Left ventricle myocardium superior (tissue), 1 donor: ENCODE measurements around the gene CHRD. TPM values are rescaled to one million over a fixed set of nuclear protein-coding genes. Genes with fewer than 3 reads are reported as not detected.

Experiments
- ATAC-seq: fragments of 200-7000 bp; cut with Tn5 transposase; one replicate; pipeline ENCODE4 v1.9.1; 2020; ENCODE audit warnings: mild to moderate bottlenecking, moderate library complexity
- DNase-seq: peaks from one replicate; pipeline ENCODE4 v3.0.0-alpha.2; 2020
- intact Hi-C: fragments of 100-400 bp; cut with micrococcal nuclease; formaldehyde crosslinking; loops from one replicate; pipeline ENCODE4 v1.11.0; 2022
- total RNA-seq: library from RNA; stranded (reverse); fragmentation: NEBNext Ultra II Directional; extraction: Animal tissue kit (Norgen Biotek cat#: 25700); gene quantifications from one replicate; pipeline ENCODE4 v1.2.1, GENCODE V29; 2021
- donor health status: DM: no; HTN: yes; CAD: no; lungs with severe emphysema.

CHRD gene
- total RNA-seq, 1 donor from 2014 or later = 4.6 TPM

DNA sequence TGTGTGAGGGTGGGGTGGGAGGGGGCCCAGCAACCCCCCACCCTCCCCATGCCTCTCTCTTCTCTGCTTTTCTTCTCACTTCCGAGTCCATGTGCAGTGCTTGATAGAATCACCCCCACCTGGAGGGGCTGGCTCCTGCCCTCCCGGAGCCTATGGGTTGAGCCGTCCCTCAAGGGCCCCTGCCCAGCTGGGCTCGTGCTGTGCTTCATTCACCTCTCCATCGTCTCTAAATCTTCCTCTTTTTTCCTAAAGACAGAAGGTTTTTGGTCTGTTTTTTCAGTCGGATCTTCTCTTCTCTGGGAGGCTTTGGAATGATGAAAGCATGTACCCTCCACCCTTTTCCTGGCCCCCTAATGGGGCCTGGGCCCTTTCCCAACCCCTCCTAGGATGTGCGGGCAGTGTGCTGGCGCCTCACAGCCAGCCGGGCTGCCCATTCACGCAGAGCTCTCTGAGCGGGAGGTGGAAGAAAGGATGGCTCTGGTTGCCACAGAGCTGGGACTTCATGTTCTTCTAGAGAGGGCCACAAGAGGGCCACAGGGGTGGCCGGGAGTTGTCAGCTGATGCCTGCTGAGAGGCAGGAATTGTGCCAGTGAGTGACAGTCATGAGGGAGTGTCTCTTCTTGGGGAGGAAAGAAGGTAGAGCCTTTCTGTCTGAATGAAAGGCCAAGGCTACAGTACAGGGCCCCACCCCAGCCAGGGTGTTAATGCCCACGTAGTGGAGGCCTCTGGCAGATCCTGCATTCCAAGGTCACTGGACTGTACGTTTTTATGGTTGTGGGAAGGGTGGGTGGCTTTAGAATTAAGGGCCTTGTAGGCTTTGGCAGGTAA, 34.3 kb upstream of the CHRD start:
- DNase-seq = peak; percentile 75
- peak; percentile 84 for ATAC-seq
- intact Hi-C loops = no loop called here

DNA sequence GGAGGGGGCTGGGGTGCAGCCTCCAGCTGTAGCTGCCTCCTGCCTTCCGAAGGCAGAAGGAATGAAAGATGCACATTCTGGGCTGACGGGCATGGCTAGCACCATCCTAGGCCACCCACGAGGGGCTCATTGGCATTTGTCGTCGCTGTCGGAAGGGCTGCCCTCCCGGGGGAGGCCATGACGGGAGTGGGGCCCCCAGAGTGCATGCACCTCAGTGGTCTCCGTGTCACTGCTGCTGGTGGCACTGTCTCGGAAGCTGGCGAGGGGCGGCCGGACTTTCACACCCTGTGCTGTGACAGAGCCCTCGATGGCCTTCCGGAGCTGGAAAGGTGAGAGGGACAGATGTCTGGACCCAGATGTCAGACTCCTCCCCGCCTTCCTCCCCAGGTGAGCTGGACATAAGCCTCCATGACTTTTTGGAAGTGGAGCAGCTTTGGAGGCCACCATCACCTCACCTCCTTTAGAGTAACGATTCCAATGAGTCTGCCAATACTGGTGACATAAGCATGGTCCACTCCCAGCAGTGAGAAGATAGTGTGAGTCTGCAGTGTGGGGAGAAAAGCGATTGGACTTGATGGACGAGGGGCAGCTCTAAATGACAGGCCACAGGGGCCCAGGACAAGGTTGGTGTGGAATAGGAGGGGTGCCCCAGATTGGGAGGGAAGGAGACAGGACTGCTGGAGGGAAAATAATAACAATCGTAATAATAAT, 33.2 kb upstream of the CHRD start:
- intact Hi-C loops = no loop called here
- ATAC-seq = no peak
- DNase-seq = peak; percentile 36

DNA sequence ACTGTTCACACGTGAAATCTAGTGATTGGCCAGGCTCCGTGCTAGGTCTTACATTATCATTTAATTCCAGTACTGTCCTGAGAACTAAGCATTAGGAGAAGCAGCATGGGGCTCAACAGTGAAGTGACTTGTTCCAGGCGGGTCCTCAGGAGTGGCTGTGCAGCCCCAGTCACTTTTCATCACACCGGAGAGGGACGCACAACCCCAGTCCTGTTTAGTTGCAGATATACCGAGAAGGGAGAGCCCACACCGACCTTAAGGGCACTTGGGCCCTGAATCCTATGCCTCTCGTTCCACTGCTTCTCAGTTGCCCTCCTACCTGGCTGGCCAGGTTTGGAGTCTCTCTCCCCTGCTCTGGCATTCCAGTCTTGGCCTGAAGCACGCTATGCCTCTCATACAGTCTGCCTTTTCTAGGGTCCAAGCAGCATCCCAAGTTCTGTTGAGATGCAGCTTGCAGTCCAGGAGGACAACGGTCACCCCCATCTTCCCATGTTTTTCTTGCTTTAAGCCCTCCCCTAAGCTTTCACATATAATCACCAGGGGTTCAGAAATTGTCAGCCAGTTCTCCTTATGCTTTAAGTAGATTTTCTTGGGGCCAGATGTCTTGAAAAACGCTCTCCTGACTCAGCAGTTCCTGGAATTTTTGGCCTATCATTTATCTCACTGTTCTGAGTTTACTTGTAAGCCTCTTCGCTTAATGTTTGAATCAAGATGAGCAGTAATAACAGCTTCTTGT, 32.4 kb upstream of the CHRD start:
- intact Hi-C loops = no loop called here
- ATAC-seq (no peak), DNase-seq (no peak)

DNA sequence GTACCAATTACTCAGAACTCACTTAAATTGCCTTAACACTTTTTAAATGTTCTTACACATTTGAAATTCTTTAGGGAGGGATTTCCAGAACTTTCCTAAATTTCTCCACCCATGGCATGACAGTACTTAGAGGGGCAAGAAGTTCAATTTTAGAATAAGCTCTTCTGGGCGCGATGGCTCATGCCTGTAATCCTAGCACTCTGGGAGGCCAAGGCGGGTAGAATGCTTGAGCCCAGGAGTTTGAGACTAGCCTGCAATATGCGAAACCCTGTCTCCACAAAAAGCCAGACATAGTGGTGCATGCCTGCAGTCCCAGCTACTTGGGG, 31.8 kb upstream of the CHRD start:
- intact Hi-C loops = no loop called here
- ATAC-seq (no peak), DNase-seq (no peak)

DNA sequence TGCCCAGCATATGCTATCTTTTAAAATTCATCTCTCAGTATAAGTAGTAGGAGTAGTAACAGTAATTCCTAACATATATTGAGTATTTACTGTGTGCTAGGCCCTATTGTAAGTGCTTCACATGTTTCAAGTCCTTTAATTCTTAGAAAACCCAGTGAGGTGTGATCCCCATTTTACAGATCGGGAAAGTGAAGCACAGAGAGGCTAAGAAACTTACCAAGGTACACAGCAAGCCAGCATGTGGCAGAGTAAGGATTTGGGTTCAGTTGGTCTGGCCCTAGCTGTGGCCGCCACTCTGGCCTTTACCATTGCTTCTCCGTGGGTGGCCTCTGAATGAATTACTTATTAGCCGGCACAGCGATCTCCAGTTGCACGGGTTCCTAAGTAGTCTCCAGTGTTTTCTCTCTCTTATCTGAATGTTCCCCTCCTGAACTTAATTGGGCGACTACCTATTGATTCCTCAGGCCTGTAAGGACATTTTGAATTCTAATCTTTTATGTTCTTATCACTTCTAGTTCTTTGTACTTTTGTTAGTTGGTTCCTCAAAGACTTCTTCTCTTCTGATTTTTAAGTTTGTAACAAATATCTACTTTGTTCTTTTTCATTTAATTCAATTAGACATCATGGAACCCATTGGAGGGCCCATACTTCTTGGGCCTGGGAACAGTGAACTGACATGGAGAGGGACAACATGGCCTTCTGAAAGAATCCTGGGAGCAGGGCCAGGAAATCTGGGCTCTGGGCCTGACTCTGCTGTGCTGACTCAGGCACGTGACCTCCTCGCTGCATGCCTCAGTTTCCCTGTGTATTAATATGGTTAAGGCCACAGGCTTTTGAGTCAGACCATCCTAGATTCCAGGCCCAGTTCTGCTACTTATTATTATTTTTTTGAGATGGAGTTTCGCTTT, 30.0 kb upstream of the CHRD start:
- intact Hi-C loops = no loop called here
- ATAC-seq (no peak), DNase-seq (no peak)

DNA sequence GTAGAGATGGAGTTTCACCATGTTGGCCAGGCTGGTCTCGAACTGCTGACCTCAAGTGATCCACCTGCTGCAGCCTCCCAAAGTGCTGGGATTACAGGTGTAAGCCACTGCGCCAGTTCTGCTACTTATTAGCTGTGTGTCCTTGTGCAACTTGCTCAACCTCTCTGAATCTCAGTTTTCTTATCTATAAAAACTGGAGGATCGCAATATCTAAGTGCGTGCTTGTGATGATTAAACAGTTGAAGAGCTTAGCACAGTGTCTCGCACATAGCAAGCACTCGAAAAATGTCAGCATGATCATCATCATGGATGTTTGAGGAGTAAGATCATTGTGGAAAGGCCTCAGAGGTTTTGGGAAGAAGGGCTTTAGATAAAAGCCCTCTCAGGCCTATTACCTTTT, 29.2 kb upstream of the CHRD start:
- DNase-seq (no peak), ATAC-seq (no peak)
- intact Hi-C loops = no loop called here

DNA sequence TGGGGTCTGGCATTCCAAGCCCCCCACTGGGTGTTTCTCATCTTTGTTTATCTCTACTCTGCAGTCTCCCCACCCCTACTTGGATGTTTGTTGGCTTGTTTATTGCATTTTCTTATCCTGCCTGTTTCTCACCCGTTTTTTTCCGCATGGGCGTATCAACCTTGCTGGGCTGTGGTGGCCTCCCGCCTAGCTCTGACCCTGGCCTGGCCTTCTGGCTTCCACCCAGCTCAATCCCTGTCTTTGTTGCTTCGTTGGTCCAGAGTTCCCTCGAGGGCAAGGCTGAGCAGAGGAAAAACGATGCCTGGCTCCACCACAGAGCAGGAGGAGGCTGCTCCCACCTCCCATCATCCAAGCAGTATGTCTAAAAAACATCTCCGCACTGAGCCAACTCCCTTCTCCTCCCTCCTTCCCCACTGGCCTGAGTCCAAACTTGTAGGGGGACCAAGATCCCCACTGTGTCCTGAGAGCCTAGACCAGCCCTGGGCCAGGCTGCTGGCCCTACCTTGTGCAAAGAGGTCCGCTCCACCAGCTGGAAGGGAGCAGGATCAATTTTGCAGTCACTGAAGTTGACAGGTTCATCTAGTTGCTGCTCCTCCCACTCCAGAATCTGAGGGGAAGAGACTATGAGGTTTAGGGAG, 28.2 kb upstream of the CHRD start:
- peak; percentile 15 for DNase-seq
- no peak for ATAC-seq
- intact Hi-C loops = no loop called here

DNA sequence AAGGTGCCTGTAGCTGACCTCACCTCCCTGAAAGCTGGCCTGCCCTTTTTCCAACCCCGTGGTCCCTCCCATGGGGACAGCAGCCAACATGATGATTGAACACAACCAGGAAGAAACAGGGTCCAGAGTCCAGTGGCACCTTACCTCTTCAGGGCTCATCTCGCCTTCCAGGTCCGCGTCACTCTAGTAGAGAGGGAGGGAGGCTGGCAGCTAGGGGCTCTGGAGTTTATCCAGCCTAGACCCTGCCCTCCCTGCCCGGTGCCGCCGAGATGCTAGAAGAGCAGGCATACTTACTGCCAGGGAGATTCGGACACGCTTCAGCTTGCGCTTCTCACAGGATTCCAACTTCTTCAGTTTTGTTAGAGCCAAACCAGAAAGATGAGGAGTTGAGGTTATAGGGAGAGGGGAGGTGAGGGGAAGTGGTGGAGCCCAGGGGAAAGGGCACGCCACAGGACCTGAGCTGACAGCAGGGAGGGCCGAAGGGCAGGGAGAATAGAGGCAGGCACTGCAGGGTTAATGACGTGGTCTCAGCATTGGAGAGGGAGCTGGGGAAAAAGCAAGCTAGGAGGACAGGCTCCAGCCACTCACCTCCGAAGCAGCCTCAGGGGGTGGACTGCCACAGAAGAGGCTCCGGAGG, 27.6 kb upstream of the CHRD start:
- intact Hi-C loops = no loop called here
- ATAC-seq (no peak), DNase-seq (peak; percentile 26)

DNA sequence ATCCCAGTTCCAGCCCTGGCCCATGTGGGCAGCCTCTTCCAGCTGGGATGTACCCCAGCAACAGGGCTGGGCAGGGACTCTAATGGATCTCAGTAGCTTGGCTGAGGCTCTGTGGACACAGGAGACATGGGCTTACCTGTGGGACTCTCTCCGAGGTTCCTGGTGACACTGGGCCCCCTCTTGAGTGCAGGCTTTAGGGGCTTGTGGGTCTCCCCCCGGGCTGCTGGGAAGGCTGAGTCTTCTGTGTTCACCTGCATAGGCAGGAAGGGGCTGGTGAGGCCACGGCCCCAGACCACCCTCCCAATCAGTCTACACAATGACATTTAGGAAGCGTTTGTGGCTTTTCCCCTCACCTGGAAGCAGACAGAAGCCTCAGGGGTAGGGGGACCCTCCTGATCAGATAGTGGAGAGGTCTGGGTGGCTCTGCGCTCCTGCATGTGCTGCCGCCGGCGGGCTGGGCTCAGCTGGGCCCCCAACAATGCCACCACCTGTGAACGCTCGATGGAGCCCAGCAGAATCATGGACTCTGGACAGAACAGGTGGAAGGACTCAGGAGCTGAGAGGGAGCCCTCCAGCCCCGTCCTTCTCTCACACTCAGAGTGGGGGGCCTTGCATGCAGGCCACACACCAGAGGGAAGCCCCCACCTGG, 26.8 kb upstream of the CHRD start:
- intact Hi-C loops = no loop called here
- no peak for ATAC-seq

DNA sequence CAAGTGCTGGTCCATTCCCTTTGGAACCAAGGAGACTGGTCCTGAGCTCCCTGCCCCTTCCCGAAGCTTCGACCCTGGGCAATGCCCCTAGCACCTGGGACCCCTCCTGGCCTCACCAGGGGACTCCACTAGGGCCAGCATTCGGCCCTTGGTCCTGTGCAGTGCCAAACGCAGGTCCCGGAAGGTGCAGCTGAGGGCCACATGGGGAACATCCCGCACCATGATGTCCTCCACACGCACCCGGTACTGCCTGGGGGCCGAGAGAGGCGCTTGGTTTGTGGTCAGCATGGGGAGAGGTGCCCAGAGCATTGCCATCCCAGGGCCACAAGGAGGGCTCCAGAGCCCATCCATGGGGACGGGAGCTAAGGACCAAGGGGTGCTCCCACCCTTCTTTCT, 26.3 kb upstream of the CHRD start:
- peak; percentile 26 for DNase-seq
- intact Hi-C loops = no loop called here
- no peak for ATAC-seq

More for the DNA sequence above, 26.8 kb upstream of the CHRD start:
- peak; percentile 25 for DNase-seq

DNA sequence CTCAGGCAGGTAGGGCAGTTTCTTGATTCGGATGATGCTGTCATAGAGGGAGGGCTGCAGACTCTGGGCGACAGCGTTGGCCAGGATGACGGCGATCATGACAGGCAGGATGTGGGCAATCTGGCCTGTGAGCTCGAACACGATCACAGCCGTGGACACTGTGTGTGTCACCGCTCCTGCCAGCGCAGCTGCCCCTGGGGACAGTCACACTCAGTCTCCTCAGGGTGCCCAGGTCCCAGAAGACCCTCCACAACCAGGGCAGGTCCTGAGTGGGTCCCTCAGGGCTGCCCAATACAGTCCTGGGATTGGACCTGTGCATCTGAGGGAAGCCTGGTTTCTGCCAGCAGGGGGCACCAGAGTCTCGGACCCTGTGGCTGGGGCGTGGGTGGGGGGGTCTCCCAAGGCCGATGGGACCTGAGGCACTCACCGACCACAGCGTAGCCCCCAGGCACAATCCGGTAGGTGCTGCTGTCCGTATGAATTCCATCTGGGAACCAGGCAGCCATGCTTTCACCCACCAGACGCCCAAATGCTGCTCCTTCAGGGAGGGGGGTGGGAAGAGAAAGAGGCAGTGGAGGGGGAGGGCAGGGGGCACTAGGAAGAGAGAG, 25.6 kb upstream of the CHRD start:
- DNase-seq (peak; percentile 75), ATAC-seq (peak; percentile 41)
- intact Hi-C loops = no loop called here

DNA sequence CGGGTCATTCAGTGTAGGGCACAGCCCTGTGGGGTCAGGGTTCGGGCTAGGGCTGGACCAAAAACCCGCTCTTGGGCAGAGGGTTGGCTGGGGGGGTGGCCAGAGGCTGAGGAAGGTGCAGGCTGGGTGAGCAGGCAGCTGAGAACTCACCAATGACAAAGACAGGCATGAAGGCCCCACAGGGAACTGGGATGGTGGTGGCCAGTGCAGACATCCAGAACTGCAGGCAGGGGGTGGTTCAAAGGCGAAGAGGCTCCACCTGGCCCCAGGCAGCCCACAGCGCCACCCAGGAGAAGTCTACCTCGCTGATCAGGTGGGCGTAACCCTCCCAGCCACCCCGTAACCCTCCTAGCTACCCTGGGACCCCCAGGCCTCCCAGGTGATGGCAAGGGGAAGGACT, 25.1 kb upstream of the CHRD start:
- ATAC-seq (no peak), DNase-seq (no peak)
- intact Hi-C loops = no loop called here

DNA sequence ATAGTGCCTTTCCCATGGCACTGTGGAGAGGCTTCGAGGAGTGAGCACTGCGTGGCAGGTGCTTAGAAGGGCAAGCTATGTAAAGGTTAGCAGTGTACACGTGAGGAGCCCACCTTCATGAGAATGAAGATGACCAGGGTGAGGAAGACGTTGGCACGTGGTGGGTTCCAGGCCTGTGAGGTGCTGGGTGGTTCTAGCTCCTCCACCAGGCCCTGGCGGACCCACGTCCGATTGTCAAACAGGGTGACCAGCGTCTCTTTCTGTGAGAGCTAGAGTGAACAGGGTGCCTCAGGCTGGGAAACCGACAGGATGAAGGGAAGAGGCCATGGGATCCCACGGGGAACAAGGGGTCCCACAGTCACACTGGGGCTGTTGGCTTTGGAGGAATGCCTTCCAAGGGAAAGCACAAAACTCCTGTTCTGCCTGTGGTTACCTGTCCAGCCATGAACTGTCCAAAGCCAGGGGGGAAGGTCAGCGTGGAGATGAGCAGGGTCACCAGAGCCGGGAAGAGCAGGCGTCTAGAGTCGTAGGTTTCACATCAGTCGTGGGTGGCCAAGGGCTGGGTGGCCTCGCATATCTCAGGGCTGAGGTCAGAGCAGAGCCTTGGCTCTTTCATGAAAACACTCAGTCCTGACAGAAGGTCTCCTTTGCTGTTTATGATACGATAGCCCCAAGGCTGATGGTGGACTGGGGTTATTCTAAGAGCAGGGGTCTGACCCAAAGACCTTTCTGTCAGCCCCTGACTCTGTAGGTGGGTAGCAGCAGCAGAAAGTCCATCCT, 24.4 kb upstream of the CHRD start:
- intact Hi-C loops = no loop called here
- no peak for ATAC-seq
- peak; percentile 18 for DNase-seq

DNA sequence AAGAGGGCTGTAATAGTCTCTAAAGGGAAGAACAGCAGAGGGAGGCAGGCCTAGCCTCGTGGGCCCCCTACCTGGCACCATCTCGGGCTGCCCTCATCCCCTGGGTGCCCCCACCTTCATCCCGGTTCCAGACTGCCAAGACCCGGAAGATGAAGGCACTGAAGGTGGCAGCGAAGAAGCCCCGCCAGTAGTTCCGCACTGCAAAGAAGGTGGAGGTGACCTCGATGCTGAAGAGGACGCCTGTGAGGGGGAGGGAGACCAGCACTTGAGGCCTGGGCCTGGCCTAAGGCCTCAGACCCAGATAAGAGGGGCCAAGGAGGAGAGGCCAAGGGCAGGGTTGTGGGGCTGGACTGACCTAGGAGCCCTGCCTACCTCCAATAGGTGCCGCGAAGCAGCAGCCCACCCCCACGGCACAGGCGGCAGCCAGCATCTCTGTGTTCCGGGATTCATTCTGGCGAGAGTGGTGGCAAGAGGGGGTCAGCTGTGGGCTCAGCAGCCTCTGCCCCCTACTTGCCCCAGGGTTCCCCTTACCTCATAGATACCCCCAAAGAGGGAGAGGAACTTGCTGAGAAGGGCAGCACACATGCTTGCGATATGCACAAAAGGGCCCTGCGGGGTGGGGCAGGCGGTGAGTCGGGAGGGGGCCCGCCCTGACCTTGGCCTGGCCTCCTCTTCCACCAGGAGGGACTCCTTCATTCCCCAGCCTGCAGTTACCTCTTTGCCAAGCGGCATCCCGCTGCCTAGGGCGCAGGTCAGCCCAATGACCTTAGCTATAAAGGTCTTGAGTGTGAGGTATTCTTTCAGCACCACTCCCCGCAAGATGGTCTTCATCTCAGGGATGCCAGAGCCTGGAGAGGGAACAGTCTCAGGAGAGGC, 22.4 kb upstream of the CHRD start:
- intact Hi-C loops = no loop called here
- DNase-seq = no peak

DNA sequence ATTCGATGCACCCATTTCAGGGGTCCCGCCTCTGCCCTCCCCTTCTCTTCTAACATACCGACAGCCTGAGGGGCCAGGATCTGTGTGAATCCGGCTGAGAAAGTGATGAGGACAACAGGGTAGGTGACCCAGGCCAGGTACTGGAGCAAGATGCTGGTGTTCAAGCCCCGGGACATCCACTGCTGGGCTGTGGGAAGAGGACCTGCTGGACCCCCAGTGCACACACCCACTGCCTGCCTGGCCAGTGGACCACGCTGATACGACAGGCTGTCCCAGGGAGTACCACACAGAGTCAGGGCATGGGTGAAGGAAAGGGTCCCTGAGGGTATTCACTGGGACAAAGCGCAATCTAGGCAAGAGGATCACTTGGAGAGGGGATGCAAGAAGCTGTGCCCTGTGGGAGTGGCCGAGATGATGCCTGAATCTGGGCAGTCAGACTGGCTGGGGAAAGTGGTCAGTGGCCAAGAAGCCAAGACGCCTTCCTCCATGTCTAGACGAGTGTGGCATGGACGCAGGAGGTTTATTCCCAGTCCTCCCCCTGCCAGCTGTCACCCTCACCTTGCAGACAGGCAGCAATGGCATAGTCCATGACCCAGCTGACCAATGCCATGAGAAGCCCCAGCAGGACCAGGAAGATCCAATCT, 21.6 kb upstream of the CHRD start:
- ATAC-seq (no peak), DNase-seq (no peak)
- intact Hi-C loops = no loop called here

More for the DNA sequence above, 22.4 kb upstream of the CHRD start:
- no peak for ATAC-seq
